ENCODE results near the gene TNP1. TPM values are rescaled to one million over a fixed set of nuclear protein-coding genes. Genes with fewer than 3 reads are reported as not detected.

The TNP1 gene
- total RNA-seq, 2 donors from 2014 or later: not detected

GRCh38 chr2:216875862-216876261 is 16.0 kb upstream of the TNP1 start:
- TF ChIP-seq CTCF (IDR thresholded peaks at IDR 0.05): no peak
- DNase-seq (ENCODE audit: low spot score): no peak
- no peak overlapping the region for H3K4me3 ChIP-seq
- no peaks in the 10 kb centered on the region for H3K27me3 ChIP-seq
- no peaks in the 10 kb centered on the region for H3K36me3 ChIP-seq
- H3K4me1 ChIP-seq: no peaks in the 10 kb centered on the region
- H3K9me3 ChIP-seq: no peaks in the 10 kb centered on the region
- H3K27ac ChIP-seq: no peak overlapping the region

GRCh38 chr2:216873573-216873972 is 13.7 kb upstream of the TNP1 start:
- H3K27ac ChIP-seq: no peak overlapping the region
- no peak for TF ChIP-seq CTCF (IDR thresholded peaks at IDR 0.05)
- no peak for DNase-seq (ENCODE audit: low spot score)
- H3K27me3 ChIP-seq: no peaks in the 10 kb centered on the region
- no peaks in the 10 kb centered on the region for H3K9me3 ChIP-seq
- no peaks in the 10 kb centered on the region for H3K36me3 ChIP-seq
- H3K4me1 ChIP-seq: no peaks in the 10 kb centered on the region
- H3K4me3 ChIP-seq: no peak overlapping the region

GRCh38 chr2:216872624-216873023 is 12.8 kb upstream of the TNP1 start:
- Histone ChIP-seq H3K4me3 (no peak overlapping the region), H3K27me3 (no peaks in the 10 kb centered on the region), H3K36me3 (no peaks in the 10 kb centered on the region), H3K27ac (no peak overlapping the region), H3K4me1 (no peaks in the 10 kb centered on the region), H3K9me3 (no peaks in the 10 kb centered on the region)
- DNase-seq (ENCODE audit: low spot score): no peak
- TF ChIP-seq CTCF (IDR thresholded peaks at IDR 0.05): no peak

GRCh38 chr2:216872040-216872439 is 12.2 kb upstream of the TNP1 start:
- Histone ChIP-seq H3K4me3 (no peak overlapping the region), H3K36me3 (no peaks in the 10 kb centered on the region), H3K27me3 (no peaks in the 10 kb centered on the region), H3K9me3 (no peaks in the 10 kb centered on the region), H3K27ac (no peak overlapping the region), H3K4me1 (no peaks in the 10 kb centered on the region)
- DNase-seq (ENCODE audit: low spot score): no peak
- no peak for TF ChIP-seq CTCF (IDR thresholded peaks at IDR 0.05)

- DNase-seq (ENCODE audit: low spot score): no peak
- Histone ChIP-seq H3K27me3 (no peaks in the 10 kb centered on the region), H3K4me1 (no peaks in the 10 kb centered on the region), H3K36me3 (no peaks in the 10 kb centered on the region), H3K4me3 (no peak overlapping the region), H3K27ac (no peak overlapping the region), H3K9me3 (no peaks in the 10 kb centered on the region)
- no peak for TF ChIP-seq CTCF (IDR thresholded peaks at IDR 0.05)
These were observed 11.6 kb upstream of the TNP1 start for GRCh38 chr2:216871333-216871934.
